IPS-15b (cell line): Measurements from ENCODE around the gene UBL4B.
"Not testable (repeated sequence)": the region's sequence is repeated elsewhere in the genome, so short reads cannot be mapped to it uniquely, and the experiment has no call there.

Source experiments
- H3K27me3 ChIP-seq: one replicate; pipeline ENCODE4 v1.6.1; 2013; ENCODE audit warnings: low read length; ENCODE audit not compliant: control insufficient read depth, insufficient read depth
- H3K36me3 ChIP-seq: one replicate; pipeline ENCODE4 v1.6.1; 2013; ENCODE audit warnings: low read length; ENCODE audit not compliant: control insufficient read depth, insufficient read depth
- H3K4me1 ChIP-seq: one replicate; pipeline ENCODE4 v1.6.1; 2013; ENCODE audit warnings: mild to moderate bottlenecking, low read length; ENCODE audit not compliant: control insufficient read depth, insufficient read depth
- H3K4me3 ChIP-seq: one replicate; pipeline ENCODE4 v1.5.1; 2013; ENCODE audit warnings: low read depth, low read length
- H3K9ac ChIP-seq: one replicate; pipeline ENCODE4 v1.6.1; 2013; ENCODE audit warnings: low read depth, mild to moderate bottlenecking, low read length
- H3K9me3 ChIP-seq: one replicate; pipeline ENCODE4 v1.6.1; 2013; ENCODE audit warnings: mild to moderate bottlenecking, low read length; ENCODE audit not compliant: control insufficient read depth, insufficient read depth

UBL4B gene

GRCh38 chr1:110074166-110074565, 38.1 kb upstream of the UBL4B start:
- Histone ChIP-seq H3K27me3 (peaks cover 87% of the 10 kb centered on the region), H3K9me3 (no peaks in the 10 kb centered on the region), H3K9ac (no peak overlapping the region), H3K4me3 (no peak overlapping the region), H3K4me1 (no peaks in the 10 kb centered on the region), H3K36me3 (no peaks in the 10 kb centered on the region)

GRCh38 chr1:110076789-110077500, 35.3 kb upstream of the UBL4B start:
- no peak overlapping the region for H3K9ac ChIP-seq
- H3K27me3 ChIP-seq, result peaks cover 81% of the 10 kb centered on the region
- H3K4me3 ChIP-seq, result no peak overlapping the region

GRCh38 chr1:110079995-110080394, 32.2 kb upstream of the UBL4B start:
- not testable (repeated sequence) for H3K9me3 ChIP-seq, H3K4me3 ChIP-seq, H3K36me3 ChIP-seq, H3K9ac ChIP-seq, H3K4me1 ChIP-seq
- H3K27me3 ChIP-seq, result peaks cover 81% of the 10 kb centered on the region

More at GRCh38 chr1:110076789-110077500, 35.3 kb upstream of the UBL4B start:
- Histone ChIP-seq H3K4me1 (no peaks in the 10 kb centered on the region), H3K36me3 (no peaks in the 10 kb centered on the region), H3K9me3 (no peaks in the 10 kb centered on the region)

- Histone ChIP-seq H3K36me3 (no peaks in the 10 kb centered on the region), H3K9me3 (no peaks in the 10 kb centered on the region), H3K9ac (no peak overlapping the region), H3K4me3 (no peak overlapping the region), H3K27me3 (peaks cover 86% of the 10 kb centered on the region), H3K4me1 (no peaks in the 10 kb centered on the region)
Observed at GRCh38 chr1:110081061-110081460, 31.2 kb upstream of the UBL4B start.

- Histone ChIP-seq H3K27me3 (peaks cover 87% of the 10 kb centered on the region), H3K4me3 (no peak overlapping the region), H3K4me1 (no peaks in the 10 kb centered on the region), H3K36me3 (no peaks in the 10 kb centered on the region), H3K9ac (no peak overlapping the region), H3K9me3 (no peaks in the 10 kb centered on the region)
Observed at GRCh38 chr1:110082477-110082876, 29.8 kb upstream of the UBL4B start.

GRCh38 chr1:110083061-110083865, 29.0 kb upstream of the UBL4B start:
- Histone ChIP-seq H3K4me1 (no peaks in the 10 kb centered on the region), H3K9ac (no peak overlapping the region), H3K4me3 (peak overlapping the region; percentile 48)

GRCh38 chr1:110083866-110084226, 28.4 kb upstream of the UBL4B start:
- Histone ChIP-seq H3K4me3 (peak overlapping the region; percentile 48), H3K27me3 (peaks cover 85% of the 10 kb centered on the region), H3K4me1 (no peaks in the 10 kb centered on the region), H3K36me3 (no peaks in the 10 kb centered on the region), H3K9ac (no peak overlapping the region), H3K9me3 (no peaks in the 10 kb centered on the region)

More at GRCh38 chr1:110083061-110083865, 29.0 kb upstream of the UBL4B start:
- H3K9me3 ChIP-seq, result no peaks in the 10 kb centered on the region
- H3K36me3 ChIP-seq, result no peaks in the 10 kb centered on the region
- H3K27me3 ChIP-seq, result peaks cover 88% of the 10 kb centered on the region

- Histone ChIP-seq H3K36me3 (no peaks in the 10 kb centered on the region), H3K9ac (no peak overlapping the region), H3K4me3 (peak overlapping the region; percentile 48), H3K4me1 (peaks cover 2% of the 10 kb centered on the region), H3K9me3 (no peaks in the 10 kb centered on the region), H3K27me3 (peaks cover 83% of the 10 kb centered on the region)
Observed at GRCh38 chr1:110084227-110085078, 27.8 kb upstream of the UBL4B start.

GRCh38 chr1:110085671-110086070, 26.6 kb upstream of the UBL4B start:
- Histone ChIP-seq H3K9me3 (no peaks in the 10 kb centered on the region), H3K36me3 (no peaks in the 10 kb centered on the region), H3K9ac (no peak overlapping the region), H3K4me1 (peaks cover 2% of the 10 kb centered on the region), H3K4me3 (no peak overlapping the region), H3K27me3 (peaks cover 78% of the 10 kb centered on the region)

- Histone ChIP-seq H3K9ac (no peak overlapping the region), H3K4me3 (no peak overlapping the region), H3K36me3 (no peaks in the 10 kb centered on the region), H3K27me3 (peaks cover 65% of the 10 kb centered on the region), H3K4me1 (peaks cover 2% of the 10 kb centered on the region), H3K9me3 (no peaks in the 10 kb centered on the region)
Observed at GRCh38 chr1:110086961-110087360, 25.3 kb upstream of the UBL4B start.

- Histone ChIP-seq H3K4me3 (no peak overlapping the region), H3K9ac (no peak overlapping the region), H3K4me1 (peaks cover 2% of the 10 kb centered on the region), H3K27me3 (peaks cover 54% of the 10 kb centered on the region), H3K36me3 (no peaks in the 10 kb centered on the region), H3K9me3 (no peaks in the 10 kb centered on the region)
Observed at GRCh38 chr1:110087812-110088738, 24.2 kb upstream of the UBL4B start.
